Muscle layer of duodenum (tissue), 2 donors: ENCODE measurements around the gene NEDD8.

Experiments
- H3K27ac ChIP-seq: one replicate; pipeline ENCODE4 v1.7.0; 2013; ENCODE audit warnings: mild to moderate bottlenecking, low read length
- H3K27me3 ChIP-seq: one replicate; pipeline ENCODE4 v1.7.0; 2013; ENCODE audit warnings: low read depth, mild to moderate bottlenecking, control low read depth, low read length
- H3K36me3 ChIP-seq, 2 donors: one replicate each; pipeline ENCODE4 v1.7.0; 2013; ENCODE audit warnings: low read length in 2 of 2, control low read depth in 1 of 2, mild to moderate bottlenecking in 1 of 2; ENCODE audit not compliant: insufficient read depth in 2 of 2, control insufficient read depth in 1 of 2
- H3K4me1 ChIP-seq, 2 donors: one replicate each; pipeline ENCODE4 v1.7.0; 2013; ENCODE audit warnings: low read length in 2 of 2, mild to moderate bottlenecking in 2 of 2, control low read depth in 1 of 2, moderate library complexity in 1 of 2; ENCODE audit not compliant: insufficient read depth in 2 of 2, control insufficient read depth in 1 of 2
- H3K4me3 ChIP-seq, 2 donors: one replicate each; pipeline ENCODE4 v1.7.0; 2013; ENCODE audit warnings: low read length in 2 of 2, low read depth in 1 of 2, mild to moderate bottlenecking in 1 of 2
- H3K9me3 ChIP-seq, 2 donors: one replicate each; pipeline ENCODE4 v1.7.0; 2013; ENCODE audit warnings: low read length in 2 of 2, control low read depth in 1 of 2, mild to moderate bottlenecking in 1 of 2; ENCODE audit not compliant: control insufficient read depth in 1 of 2
- donor health status: healthy.

The NEDD8 gene

DNA sequence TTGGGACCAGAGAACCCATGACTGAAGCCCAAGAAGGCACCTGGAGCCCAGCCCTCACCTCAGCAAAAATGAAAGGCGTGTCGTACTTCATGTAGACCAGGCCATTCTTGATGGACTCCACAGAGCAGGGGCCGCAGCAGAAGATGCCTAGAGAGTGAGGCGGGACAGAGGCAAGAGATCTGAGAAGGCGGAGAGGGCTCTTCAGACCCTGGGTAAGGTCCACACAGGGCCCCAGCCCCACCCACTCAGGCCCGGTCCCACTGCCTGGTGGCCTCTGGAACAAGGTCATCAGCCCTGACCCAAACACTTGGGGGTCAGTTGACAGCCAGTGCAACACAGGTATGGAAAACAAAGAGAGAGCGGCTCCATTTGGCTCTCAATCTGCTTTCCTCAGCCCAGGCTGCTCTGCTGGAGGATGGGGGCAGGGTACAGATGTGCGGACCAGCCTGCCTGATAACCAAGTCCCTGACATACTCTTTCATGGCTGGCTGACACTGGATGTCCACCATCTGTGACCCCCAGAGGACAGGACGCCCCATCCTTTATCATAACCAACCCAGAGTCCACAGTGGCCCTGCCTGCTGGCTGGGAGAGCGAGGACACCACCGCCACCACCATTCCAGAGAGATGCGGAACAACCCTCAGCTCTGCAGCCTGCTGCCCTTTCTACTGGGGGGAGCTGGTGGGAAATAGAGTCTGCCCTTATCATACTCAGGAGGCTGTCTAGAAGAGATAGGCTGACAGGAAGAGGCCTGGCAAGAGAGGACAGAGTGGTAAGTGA is 24.0 kb upstream of the NEDD8 start:
- H3K27me3 ChIP-seq, result no peaks in the 10 kb centered on the region
- no peak overlapping the region for H3K4me3 ChIP-seq
- no peaks in the 10 kb centered on the region for H3K9me3 ChIP-seq
- H3K27ac ChIP-seq, result no peak overlapping the region
- H3K4me1 ChIP-seq, result no peaks in the 10 kb centered on the region
- peaks cover 4 to 7% of the 10 kb centered on the region in 2 donors for H3K36me3 ChIP-seq

DNA sequence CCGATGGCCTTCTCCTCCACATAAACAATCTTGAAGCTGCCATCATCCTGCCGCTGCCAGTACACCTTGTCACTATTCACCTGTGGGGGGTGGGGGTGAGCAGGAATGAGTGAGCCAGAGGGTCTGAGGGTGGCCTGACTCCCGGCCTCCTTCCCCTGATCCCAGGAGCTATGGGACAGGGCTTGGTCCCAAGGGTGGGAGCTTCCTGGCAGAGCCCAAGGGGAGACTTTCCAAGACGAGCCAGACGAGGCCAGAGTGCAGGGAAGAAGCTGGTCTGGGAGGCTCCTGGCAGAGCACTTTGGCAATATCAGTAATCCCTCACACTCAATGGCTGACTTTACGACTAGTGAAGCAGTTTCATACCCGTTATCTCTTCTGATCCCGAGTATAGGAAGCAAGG is 23.3 kb upstream of the NEDD8 start:
- no peak overlapping the region for H3K27ac ChIP-seq
- H3K27me3 ChIP-seq, result no peaks in the 10 kb centered on the region
- H3K36me3 ChIP-seq, result peaks cover 4 to 7% of the 10 kb centered on the region in 2 donors
- H3K4me1 ChIP-seq, result no peaks in the 10 kb centered on the region
- no peak overlapping the region for H3K4me3 ChIP-seq
- H3K9me3 ChIP-seq, result no peaks in the 10 kb centered on the region

DNA sequence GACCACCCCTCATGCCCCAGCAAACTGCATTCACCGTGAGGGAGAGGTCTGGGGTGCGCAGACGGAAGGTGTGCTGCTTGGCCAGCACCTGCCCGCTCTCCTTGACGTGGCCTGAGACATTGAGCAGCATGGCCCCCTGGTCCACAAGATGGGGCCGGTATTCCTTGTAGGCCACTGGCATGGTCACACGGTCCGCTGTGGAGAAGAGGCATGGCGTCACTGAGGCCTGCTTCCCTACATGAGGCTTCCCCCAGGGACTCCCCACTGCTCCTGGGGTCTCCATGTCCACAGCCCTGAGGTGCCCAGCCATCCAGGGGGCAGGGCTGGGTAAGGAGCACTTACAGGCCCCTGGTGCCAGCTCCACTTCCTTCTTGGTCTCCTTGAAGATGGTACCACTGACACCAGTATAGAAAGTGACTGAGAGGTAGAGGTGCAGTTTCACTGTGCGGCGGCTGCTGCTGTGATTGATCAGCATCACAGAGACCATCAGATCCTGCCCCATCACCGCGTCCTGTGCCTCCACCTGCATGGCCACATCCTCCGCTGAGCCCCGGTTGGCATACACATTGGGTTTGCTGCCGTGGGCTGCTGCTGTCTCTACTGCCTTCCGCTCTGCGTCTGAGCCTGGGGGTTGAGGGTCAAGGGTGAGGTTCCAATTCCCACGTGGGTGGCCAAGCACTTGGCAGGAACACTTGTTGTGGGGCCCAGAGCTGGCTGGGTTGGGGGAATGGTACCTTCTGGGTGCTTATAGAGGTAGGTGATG is 22.6 kb upstream of the NEDD8 start:
- no peak overlapping the region for H3K4me3 ChIP-seq
- no peaks in the 10 kb centered on the region for H3K9me3 ChIP-seq
- no peaks in the 10 kb centered on the region for H3K4me1 ChIP-seq
- no peak overlapping the region for H3K27ac ChIP-seq
- peaks cover 4 to 7% of the 10 kb centered on the region in 2 donors for H3K36me3 ChIP-seq
- no peaks in the 10 kb centered on the region for H3K27me3 ChIP-seq

DNA sequence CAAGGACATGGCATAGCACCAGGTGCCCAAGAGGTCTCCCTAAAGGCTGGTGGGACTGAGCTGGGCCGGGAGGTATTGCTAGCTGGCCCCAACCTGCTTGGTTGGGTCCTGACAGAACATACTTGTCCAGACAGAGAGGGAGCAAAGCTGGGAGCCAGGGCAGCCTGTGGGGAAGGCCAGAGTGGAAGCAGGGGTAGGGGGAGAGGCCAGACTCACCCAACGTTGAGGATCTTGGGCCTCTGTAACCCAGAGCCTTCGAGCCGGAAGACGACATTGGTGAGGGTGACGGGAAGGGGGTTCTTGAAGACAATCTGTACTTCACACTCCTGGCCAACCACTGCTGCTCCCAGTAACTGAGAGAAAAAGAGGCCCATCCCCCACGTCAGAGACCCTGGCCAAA is 21.8 kb upstream of the NEDD8 start:
- no peak overlapping the region for H3K27ac ChIP-seq
- H3K9me3 ChIP-seq, result no peaks in the 10 kb centered on the region
- no peak overlapping the region for H3K4me3 ChIP-seq
- H3K4me1 ChIP-seq, result no peaks in the 10 kb centered on the region
- peaks cover 4 to 7% of the 10 kb centered on the region in 2 donors for H3K36me3 ChIP-seq
- no peaks in the 10 kb centered on the region for H3K27me3 ChIP-seq

DNA sequence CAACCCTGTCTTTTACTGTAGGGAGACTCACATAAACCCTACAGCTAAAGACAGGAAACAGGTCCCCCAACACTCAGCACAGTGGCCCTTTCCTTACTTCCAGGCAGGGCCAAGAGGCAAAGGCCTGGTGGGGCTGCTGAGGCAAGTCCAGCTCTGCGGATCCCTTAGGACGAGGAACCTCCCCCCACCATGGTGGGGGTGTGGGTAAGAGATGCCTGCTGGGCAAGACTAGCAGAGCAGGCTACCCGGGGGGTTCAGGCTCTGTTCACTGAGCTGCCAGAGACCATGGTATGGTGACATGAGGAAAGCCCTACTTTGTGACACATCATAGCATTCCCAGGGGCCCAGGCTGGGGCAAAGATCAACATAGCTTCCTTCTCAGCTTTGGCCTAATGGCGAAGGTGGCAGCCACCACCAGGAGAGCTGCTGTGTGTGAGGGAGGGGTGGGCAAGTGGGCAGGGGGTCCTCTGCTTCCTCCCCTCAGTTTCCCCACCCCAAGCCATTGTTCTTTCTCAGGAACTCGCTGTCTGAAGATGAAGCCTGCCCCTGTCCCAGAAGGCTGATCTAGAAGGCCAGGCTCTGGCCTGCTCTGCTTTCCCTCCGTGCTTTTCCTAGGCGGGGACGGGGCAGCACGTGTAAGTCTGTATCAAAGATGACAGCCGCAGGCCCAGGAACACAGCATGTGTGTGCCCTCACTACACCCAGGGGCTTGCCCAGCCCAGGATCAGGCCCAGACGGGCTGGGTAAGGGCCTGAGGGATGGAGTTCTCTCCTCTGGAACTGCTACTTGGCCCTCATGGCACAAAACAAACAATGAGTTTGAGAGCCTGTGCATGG is 20.3 kb upstream of the NEDD8 start:
- Histone ChIP-seq H3K4me1 (no peaks in the 10 kb centered on the region), H3K4me3 (no peak overlapping the region), H3K27me3 (no peaks in the 10 kb centered on the region), H3K36me3 (peaks cover 4 to 7% of the 10 kb centered on the region in 2 donors), H3K9me3 (no peaks in the 10 kb centered on the region), H3K27ac (no peak overlapping the region)

DNA sequence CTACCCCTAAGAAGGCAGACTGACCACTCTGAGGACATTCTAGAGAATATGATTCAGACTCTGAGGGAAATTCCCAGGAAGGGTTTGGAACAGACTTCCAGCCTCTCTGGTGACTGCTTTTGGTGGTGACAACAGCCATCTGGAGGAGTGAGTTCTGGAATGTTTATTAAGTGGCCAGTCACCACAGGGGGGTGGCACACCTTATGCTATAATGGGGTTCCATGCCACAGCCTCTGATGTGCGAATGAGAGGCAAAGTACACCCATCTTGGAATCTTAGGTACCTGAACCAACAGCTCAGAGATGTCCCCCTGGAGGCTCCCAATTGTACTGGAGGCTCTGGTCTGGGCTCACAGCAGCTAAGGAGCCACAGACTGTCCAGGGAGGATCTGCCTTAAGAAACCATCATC is 19.7 kb upstream of the NEDD8 start:
- Histone ChIP-seq H3K4me3 (no peak overlapping the region), H3K27ac (no peak overlapping the region), H3K27me3 (no peaks in the 10 kb centered on the region), H3K4me1 (no peaks in the 10 kb centered on the region), H3K36me3 (peaks cover 4 to 7% of the 10 kb centered on the region in 2 donors), H3K9me3 (no peaks in the 10 kb centered on the region)

DNA sequence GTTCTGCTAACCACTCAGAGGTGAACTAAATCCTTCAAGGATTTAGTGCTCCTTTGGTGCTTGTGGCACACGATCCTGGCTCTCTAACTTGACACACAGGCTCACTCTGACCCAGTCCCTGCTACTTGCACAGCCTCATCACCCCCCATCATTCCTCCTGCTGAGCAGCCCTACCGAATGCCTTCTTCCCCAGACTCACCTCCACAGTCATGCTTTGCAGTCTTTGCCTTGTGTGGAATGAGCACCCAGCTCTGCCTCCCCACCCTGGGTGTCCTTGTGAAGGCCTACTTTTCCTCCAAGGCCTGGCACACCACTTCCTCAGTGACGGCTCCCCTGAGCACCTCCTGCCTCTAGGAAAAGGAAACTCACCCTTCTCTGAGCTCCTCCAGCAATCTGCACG is 18.2 kb upstream of the NEDD8 start:
- no peak overlapping the region for H3K4me3 ChIP-seq
- H3K4me1 ChIP-seq, result no peaks in the 10 kb centered on the region
- peaks cover 4 to 5% of the 10 kb centered on the region in 2 donors for H3K36me3 ChIP-seq
- no peaks in the 10 kb centered on the region for H3K27me3 ChIP-seq
- H3K27ac ChIP-seq, result no peak overlapping the region
- H3K9me3 ChIP-seq, result no peaks in the 10 kb centered on the region

DNA sequence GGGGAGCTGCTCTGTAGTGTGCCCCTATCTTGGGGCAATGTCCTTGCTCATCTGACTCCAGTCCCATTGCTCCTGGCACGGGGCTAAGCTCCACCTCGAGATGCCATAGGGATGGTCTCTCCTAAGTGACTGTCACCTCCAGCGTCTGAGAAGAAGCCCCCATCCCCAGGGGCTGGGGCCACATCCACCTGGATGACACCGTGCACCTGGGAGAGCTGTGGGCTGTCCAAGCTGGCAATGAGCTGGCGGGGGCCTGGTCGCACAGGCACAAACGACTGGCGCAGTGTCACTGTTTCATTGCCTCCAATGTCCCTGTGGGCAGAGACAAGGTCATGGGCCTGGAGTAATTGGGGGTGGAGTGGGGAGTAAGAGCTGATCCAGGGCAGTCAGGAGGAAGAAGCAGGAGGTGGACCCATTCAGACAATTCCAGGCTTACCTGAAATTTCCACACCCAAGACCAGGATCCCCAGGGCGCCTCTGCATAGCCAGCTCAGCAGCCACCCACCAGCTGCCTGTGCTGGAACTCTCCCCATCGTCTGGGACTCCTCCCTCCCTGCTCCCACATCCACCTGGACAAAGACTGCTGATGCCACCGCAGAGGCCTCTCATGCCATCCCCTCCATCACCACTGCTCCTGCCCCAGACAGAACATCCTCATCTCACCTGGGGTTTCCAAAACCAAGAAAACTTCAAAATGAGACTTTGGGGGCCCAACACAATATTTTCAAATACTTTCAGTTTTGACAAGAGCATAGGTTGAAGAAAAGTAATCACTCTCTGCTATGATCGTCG is 17.3 kb upstream of the NEDD8 start:
- Histone ChIP-seq H3K27ac (no peak overlapping the region), H3K9me3 (no peaks in the 10 kb centered on the region), H3K4me1 (no peaks in the 10 kb centered on the region), H3K4me3 (no peak overlapping the region), H3K36me3 (peaks cover 0 to 4% of the 10 kb centered on the region in 2 donors), H3K27me3 (no peaks in the 10 kb centered on the region)

DNA sequence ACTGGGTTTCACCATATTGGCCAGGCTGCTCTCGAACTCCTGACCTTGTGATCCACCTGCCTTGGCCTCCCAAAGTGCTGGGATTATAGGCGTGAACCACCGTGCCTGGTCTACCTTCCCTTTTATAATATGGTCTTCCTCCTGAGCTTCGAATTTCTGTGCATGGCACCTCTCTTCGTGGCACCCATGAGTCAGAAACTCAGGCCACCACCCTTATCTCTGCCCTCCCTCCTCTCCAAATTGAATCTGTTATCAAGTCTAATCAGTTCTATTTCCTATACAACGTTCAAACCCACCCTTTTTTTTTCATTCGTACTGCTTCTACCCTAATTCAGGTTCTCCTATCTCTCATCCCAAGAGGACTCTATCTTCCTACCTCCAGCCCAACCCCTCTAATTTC is 15.3 kb upstream of the NEDD8 start:
- H3K4me1 ChIP-seq, result peaks cover 0 to 7% of the 10 kb centered on the region in 2 donors
- H3K4me3 ChIP-seq, result no peak overlapping the region
- H3K36me3 ChIP-seq, result peaks cover 4 to 5% of the 10 kb centered on the region in 2 donors
- H3K27ac ChIP-seq, result no peak overlapping the region
- H3K27me3 ChIP-seq, result no peaks in the 10 kb centered on the region
- H3K9me3 ChIP-seq, result no peaks in the 10 kb centered on the region

DNA sequence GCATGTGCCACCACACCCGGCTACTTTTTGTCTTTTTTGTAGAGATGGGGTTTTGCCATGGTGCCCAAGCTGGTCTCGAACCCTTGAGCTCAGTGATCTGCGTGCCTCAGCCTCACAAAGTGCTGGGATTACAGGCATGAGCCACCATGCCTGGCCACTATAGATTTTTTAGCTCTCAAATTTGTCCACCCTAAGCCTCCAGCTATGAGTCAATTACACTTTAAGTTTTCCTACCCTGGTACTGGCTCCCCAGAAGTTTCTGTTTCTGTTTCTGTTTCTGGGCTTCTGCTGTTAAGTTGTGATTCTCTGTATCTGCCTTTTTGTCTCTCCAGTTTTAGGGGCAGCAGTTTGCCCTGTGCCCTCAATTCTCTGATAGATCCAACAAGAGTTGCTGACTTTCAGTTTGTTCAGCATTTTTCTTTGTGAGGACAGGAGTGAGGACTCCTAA is 14.6 kb upstream of the NEDD8 start:
- Histone ChIP-seq H3K27ac (no peak overlapping the region), H3K4me1 (peaks cover 0 to 9% of the 10 kb centered on the region in 2 donors), H3K4me3 (no peak overlapping the region), H3K36me3 (peaks cover 0 to 8% of the 10 kb centered on the region in 2 donors), H3K27me3 (no peaks in the 10 kb centered on the region), H3K9me3 (no peaks in the 10 kb centered on the region)
